Liver (tissue), 9 donors: ENCODE results near the gene EYA3. TPM values are rescaled to one million over a fixed set of nuclear protein-coding genes. Genes with fewer than 3 reads are reported as not detected.

Experiments
- DNase-seq: peaks from one replicate; pipeline ENCODE4 v3.0.0-alpha.2; 2017; ENCODE audit warnings: low spot score
- H3K27ac ChIP-seq, 2 donors: one replicate each; pipeline ENCODE4 v1.7.0; 2013; ENCODE audit warnings: inconsistent platforms in 2 of 2, low read length in 2 of 2, control low read depth in 1 of 2, low read depth in 1 of 2, mild to moderate bottlenecking in 1 of 2
- H3K27me3 ChIP-seq, 4 donors: one replicate each; pipeline versions ENCODE4 v1.6.1 to v1.7.0; 2013; ENCODE audit warnings: low read length in 3 of 4, inconsistent platforms in 1 of 4, mild to moderate bottlenecking in 1 of 4, moderate library complexity in 1 of 4; ENCODE audit not compliant: control insufficient read depth in 4 of 4, insufficient read depth in 4 of 4
- H3K36me3 ChIP-seq, 4 donors: one replicate each; pipeline versions ENCODE4 v1.6.1 to v1.7.0; 2013; ENCODE audit warnings: low read length in 3 of 4, mild to moderate bottlenecking in 3 of 4, low read depth in 1 of 4, moderate library complexity in 1 of 4; ENCODE audit not compliant: control insufficient read depth in 4 of 4, insufficient read depth in 3 of 4
- H3K4me1 ChIP-seq, 4 donors: one replicate each; pipeline versions ENCODE4 v1.6.1 to v1.7.0; 2013; ENCODE audit warnings: low read length in 3 of 4, mild to moderate bottlenecking in 3 of 4, moderate library complexity in 1 of 4; ENCODE audit not compliant: control insufficient read depth in 4 of 4, insufficient read depth in 4 of 4
- H3K4me3 ChIP-seq, 3 donors: one replicate each; pipeline versions ENCODE4 v1.6.1 to v1.7.0; 2013; ENCODE audit warnings: low read length in 3 of 3, control low read depth in 1 of 3, low read depth in 1 of 3, mild to moderate bottlenecking in 1 of 3
- H3K9ac ChIP-seq, 2 donors: one replicate each; pipeline ENCODE4 v1.7.0; 2013; ENCODE audit warnings: low read length in 2 of 2, mild to moderate bottlenecking in 2 of 2, moderate library complexity in 2 of 2, control low read depth in 1 of 2, low read depth in 1 of 2
- H3K9me3 ChIP-seq, 4 donors: one replicate each; pipeline versions ENCODE4 v1.6.1 to v1.7.0; 2013; ENCODE audit warnings: low read length in 3 of 4; ENCODE audit not compliant: control insufficient read depth in 4 of 4
- EGR1 ChIP-seq, 2 donors: IDR thresholded peaks; 2 replicates each; pipeline ENCODE4 v1.6.1; 2016 to 2018; ENCODE audit warnings: antibody characterized with exemption in 2 of 2, low read depth in 2 of 2
- FOXA2 ChIP-seq: IDR thresholded peaks from 2 replicates; pipeline ENCODE4 v1.6.1; 2016; ENCODE audit warnings: antibody characterized with exemption
- GABPA ChIP-seq, 2 donors: IDR thresholded peaks in 1 of 2; conservative IDR thresholded peaks in 1 of 2; 2 replicates each; pipeline ENCODE4 v1.6.1; 2016; ENCODE audit warnings: antibody characterized with exemption in 2 of 2, mild to moderate bottlenecking in 1 of 2, moderate library complexity in 1 of 2
- HNF4G ChIP-seq: IDR thresholded peaks from 2 replicates; pipeline ENCODE4 v1.6.1; 2016; ENCODE audit warnings: antibody characterized with exemption
- JUND ChIP-seq, 2 donors: IDR thresholded peaks; 2 replicates each; pipeline ENCODE4 v1.6.1; 2016; ENCODE audit warnings: antibody characterized with exemption in 2 of 2
- MAX ChIP-seq: IDR thresholded peaks from 2 replicates; pipeline ENCODE4 v1.6.1; 2016; ENCODE audit warnings: antibody characterized with exemption
- NR2F2 ChIP-seq: IDR thresholded peaks from 2 replicates; pipeline ENCODE4 v1.6.1; 2016; ENCODE audit warnings: antibody characterized with exemption
- RAD21 ChIP-seq, 2 donors: IDR thresholded peaks; 2 replicates each; pipeline ENCODE4 v1.6.1; 2016; ENCODE audit warnings: antibody characterized with exemption in 2 of 2, mild to moderate bottlenecking in 2 of 2
- REST ChIP-seq: IDR thresholded peaks from 2 replicates; pipeline ENCODE4 v1.6.1; 2016; ENCODE audit warnings: antibody characterized with exemption, mild to moderate bottlenecking
- RXRA ChIP-seq, 2 donors: IDR thresholded peaks; 2 replicates each; pipeline ENCODE4 v1.6.1; 2017 to 2018; ENCODE audit warnings: antibody characterized with exemption in 2 of 2, mild to moderate bottlenecking in 1 of 2
- SP1 ChIP-seq: IDR thresholded peaks from 2 replicates; pipeline ENCODE4 v1.6.1; 2018; ENCODE audit warnings: antibody characterized with exemption, mild to moderate bottlenecking
- TAF1 ChIP-seq: conservative IDR thresholded peaks from 2 replicates; pipeline ENCODE4 v1.6.1; 2016; ENCODE audit warnings: antibody characterized with exemption, mild to moderate bottlenecking
- YY1 ChIP-seq: IDR thresholded peaks from 2 replicates; pipeline ENCODE4 v1.6.1; 2016; ENCODE audit warnings: antibody characterized with exemption, mild to moderate bottlenecking
- ZBTB33 ChIP-seq: IDR thresholded peaks from 2 replicates; pipeline ENCODE4 v1.6.1; 2016; ENCODE audit warnings: antibody characterized with exemption
- WGBS: extraction: QIAGEN DNeasy Blood & Tissue Kit; methylation state at CpG from one replicate; pipeline ENCODE4 v1.1.7; 2013; 5-methylcytosine and 5-hydroxymethylcytosine counted together
- polyA plus RNA-seq, 2 donors: library from polyadenylated mRNA; stranded (reverse) in 1 of 2; unstranded in 1 of 2; fragments of 200-250 nt in 1 of 2; fragments of >200 nt in 1 of 2; fragmentation: Nextera tagmentation in 1 of 2; extraction: Ambion mirVana in 1 of 2; gene quantifications; one replicate each; pipeline versions ENCODE4 v1.2.1 to v1.2.3, GENCODE V29; 2013 to 2015
- total RNA-seq, 2 donors: library from RNA; depleted of rRNA; stranded (reverse); fragments of >200 nt; gene quantifications; one replicate each; pipeline ENCODE4 v1.2.3, GENCODE V29; 2014
- TF ChIP-seq, protein P1 (sequence below): IDR thresholded peaks from 2 replicates; pipeline ENCODE4 v1.6.1; 2016; ENCODE audit warnings: antibody characterized with exemption
- TF ChIP-seq, protein P2 (sequence below): fragments of 150-350 bp; IDR thresholded peaks from 2 replicates; pipeline ENCODE4 v1.5.1; 2017; ENCODE audit warnings: improper control_type of control experiment, low read depth, low read length; ENCODE audit not compliant: missing input control
- donor health status: healthy.
- donor health status: healthy.
- donor health status: healthy.
- donor health status: healthy.
- donor health status: healthy.

EYA3 gene
- total and polyA plus RNA-seq, 4 donors, result 3.6 to 12.6 (median 6.0) TPM

- no peak for DNase-seq
- TF ChIP-seq EGR1 (IDR thresholded peaks at IDR 0.05; ENCODE audit: low read depth in 2 of 2) (no peak), RAD21 (IDR thresholded peaks at IDR 0.05) (no peak), NR2F2 (no peak), HNF4G (no peak), RXRA (IDR thresholded peaks at IDR 0.05) (no peak)
- TF ChIP-seq, protein P1, sequence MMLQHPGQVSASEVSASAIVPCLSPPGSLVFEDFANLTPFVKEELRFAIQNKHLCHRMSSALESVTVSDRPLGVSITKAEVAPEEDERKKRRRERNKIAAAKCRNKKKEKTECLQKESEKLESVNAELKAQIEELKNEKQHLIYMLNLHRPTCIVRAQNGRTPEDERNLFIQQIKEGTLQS, result no peak
- Histone ChIP-seq H3K9me3 (no peaks in the 10 kb centered on the region), H3K36me3 (no peaks in the 10 kb centered on the region), H3K4me3 (no peak overlapping the region), H3K4me1 (no peaks in the 10 kb centered on the region), H3K9ac (no peak overlapping the region), H3K27me3 (no peaks in the 10 kb centered on the region), H3K27ac (no peak overlapping the region)
- 89% methylated on average over 2 of the region's 2 CpGs for WGBS
Observed at GRCh38 chr1:28114844-28115243, 26.4 kb upstream of the EYA3 start.

GRCh38 chr1:28113242-28113572 is 24.8 kb upstream of the EYA3 start:
- Histone ChIP-seq H3K9me3 (no peaks in the 10 kb centered on the region), H3K27me3 (no peaks in the 10 kb centered on the region), H3K9ac (no peak overlapping the region), H3K36me3 (no peaks in the 10 kb centered on the region), H3K27ac (peak overlapping the region in 1 of 2 donors; percentile 31), H3K4me3 (no peak overlapping the region), H3K4me1 (no peaks in the 10 kb centered on the region)
- TF ChIP-seq NR2F2 (no peak), HNF4G (no peak), RXRA (IDR thresholded peaks at IDR 0.05) (no peak), GABPA (IDR thresholded peaks at IDR 0.05 in 1 of 2, conservative IDR thresholded peaks at IDR 0.05 in 1 of 2) (no peak), JUND (IDR thresholded peaks at IDR 0.05) (no peak), REST (no peak), MAX (no peak), RAD21 (IDR thresholded peaks at IDR 0.05) (no peak), YY1 (no peak), FOXA2 (no peak), EGR1 (IDR thresholded peaks at IDR 0.05; ENCODE audit: low read depth in 2 of 2) (no peak), ZBTB33 (no peak), TAF1 (no peak), SP1 (no peak)
- TF ChIP-seq, protein P2, sequence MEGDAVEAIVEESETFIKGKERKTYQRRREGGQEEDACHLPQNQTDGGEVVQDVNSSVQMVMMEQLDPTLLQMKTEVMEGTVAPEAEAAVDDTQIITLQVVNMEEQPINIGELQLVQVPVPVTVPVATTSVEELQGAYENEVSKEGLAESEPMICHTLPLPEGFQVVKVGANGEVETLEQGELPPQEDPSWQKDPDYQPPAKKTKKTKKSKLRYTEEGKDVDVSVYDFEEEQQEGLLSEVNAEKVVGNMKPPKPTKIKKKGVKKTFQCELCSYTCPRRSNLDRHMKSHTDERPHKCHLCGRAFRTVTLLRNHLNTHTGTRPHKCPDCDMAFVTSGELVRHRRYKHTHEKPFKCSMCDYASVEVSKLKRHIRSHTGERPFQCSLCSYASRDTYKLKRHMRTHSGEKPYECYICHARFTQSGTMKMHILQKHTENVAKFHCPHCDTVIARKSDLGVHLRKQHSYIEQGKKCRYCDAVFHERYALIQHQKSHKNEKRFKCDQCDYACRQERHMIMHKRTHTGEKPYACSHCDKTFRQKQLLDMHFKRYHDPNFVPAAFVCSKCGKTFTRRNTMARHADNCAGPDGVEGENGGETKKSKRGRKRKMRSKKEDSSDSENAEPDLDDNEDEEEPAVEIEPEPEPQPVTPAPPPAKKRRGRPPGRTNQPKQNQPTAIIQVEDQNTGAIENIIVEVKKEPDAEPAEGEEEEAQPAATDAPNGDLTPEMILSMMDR, result no peak
- TF ChIP-seq, protein P1, result no peak
- 84% methylated on average over 3 of the region's 3 CpGs for WGBS
- no peak for DNase-seq
